K562 (cell line): Measurements from ENCODE around the gene ANKRD12. TPM values are rescaled to one million over a fixed set of nuclear protein-coding genes. Genes with fewer than 3 reads are reported as not detected.

ENCODE experiments used
- CXXC5 ChIP-seq: fragments of 250-450 bp; sonication (Bioruptor Pico); IDR thresholded peaks from 2 replicates; pipeline ENCODE4 v1.8.0; 2022; ENCODE audit warnings: inconsistent platforms, mild to moderate bottlenecking, moderate library complexity
- GABPB2 ChIP-seq: fragments of 250-450 bp; sonication (Bioruptor Pico); conservative IDR thresholded peaks from 2 replicates; pipeline ENCODE4 v1.5.1; 2021; ENCODE audit warnings: mild to moderate bottlenecking
- HNRNPL ChIP-seq: fragments of 200-400 bp; formaldehyde crosslinking; IDR thresholded peaks from 2 replicates; pipeline ENCODE4 v1.6.1; 2017; ENCODE audit warnings: low read depth, mild to moderate bottlenecking, low read length
- KAT8 ChIP-seq: fragments of 450-650 bp; IDR thresholded peaks from 2 replicates; pipeline ENCODE4 v1.6.1; 2016; ENCODE audit warnings: low read depth, mild to moderate bottlenecking
- L3MBTL2 ChIP-seq: fragments of 450-650 bp; IDR thresholded peaks from 2 replicates; pipeline ENCODE4 v1.6.1; 2016; ENCODE audit warnings: mild to moderate bottlenecking, moderate library complexity
- POLR3A ChIP-seq: IDR thresholded peaks from 2 replicates; pipeline ENCODE4 v1.6.1; 2011; ENCODE audit warnings: borderline replicate concordance, mild to moderate bottlenecking, moderate library complexity; ENCODE audit not compliant: insufficient read length, insufficient read depth; ENCODE audit errors: extremely low read depth
- SMAD4 ChIP-seq: fragments of 250-450 bp; sonication (Bioruptor Pico); conservative IDR thresholded peaks from 2 replicates; pipeline ENCODE4 v1.8.0; 2021; ENCODE audit warnings: inconsistent platforms, mild to moderate bottlenecking, moderate library complexity
- ZNF124 ChIP-seq: sonication (generic); formaldehyde crosslinking; IDR thresholded peaks from 2 replicates; pipeline ENCODE4 v1.8.1; 2022; ENCODE audit warnings: missing genetic modification reagents
- ZNF212 ChIP-seq: fragments of 450-650 bp; formaldehyde crosslinking; IDR thresholded peaks from 2 replicates; pipeline ENCODE4 v1.4.0; 2020; ENCODE audit warnings: mild to moderate bottlenecking
- ZNF551 ChIP-seq: fragments of 250-450 bp; sonication (Bioruptor Pico); IDR thresholded peaks from 2 replicates; pipeline ENCODE4 v1.5.0; 2021; ENCODE audit warnings: mild to moderate bottlenecking, moderate library complexity
- polyA plus RNA-seq, 8 experiments: library from polyadenylated mRNA; depleted of rRNA in 4 of 8; stranded (reverse) in 5 of 8; unstranded in 3 of 8; fragments of >200 nt; fragmentation: Nextera tagmentation in 2 of 8; fragmentation: Illumina TruSeq in 1 of 8; extraction: Ambion mirVana in 2 of 8; extraction: Trizol in 1 of 8; gene quantifications; 2 replicates each; pipeline versions ENCODE4 v1.2.1 to v1.2.3, GENCODE V29; 2011 to 2014; ENCODE audit warnings: inconsistent platforms in 1 of 8, missing spikeins in 1 of 8
- total RNA-seq, 7 experiments: library from RNA; depleted of rRNA in 6 of 7; stranded (reverse); fragments of >200 nt in 6 of 7; fragmentation: Illumina TruSeq in 2 of 7; extraction: Trizol in 2 of 7; gene quantifications; 2 replicates each; pipeline versions ENCODE4 v1.2.1 to v1.2.3, GENCODE V29; 2011 to 2021; ENCODE audit warnings: low replicate concordance in 1 of 7
- TF ChIP-seq, protein P1 (sequence below): fragments of 250-450 bp; sonication (Bioruptor Pico); IDR thresholded peaks from 2 replicates; pipeline ENCODE4 v1.8.0; 2021; ENCODE audit warnings: mild to moderate bottlenecking, moderate library complexity
- TF ChIP-seq, protein P2 (sequence below): sonication (generic); formaldehyde crosslinking; IDR thresholded peaks from 2 replicates; pipeline ENCODE4 v1.8.0; 2023; ENCODE audit warnings: missing genetic modification reagents, mild to moderate bottlenecking, borderline replicate concordance
- TF ChIP-seq, protein P3 (sequence below): IDR thresholded peaks from 3 replicates; pipeline ENCODE4 v1.6.1; 2011; ENCODE audit warnings: borderline replicate concordance, mild to moderate bottlenecking, moderate library complexity; ENCODE audit not compliant: insufficient read length; ENCODE audit errors: extremely low read depth
- TF ChIP-seq, protein P4 (sequence below): sonication (generic); formaldehyde crosslinking; IDR thresholded peaks from 2 replicates; pipeline ENCODE4 v1.9.0; 2022; ENCODE audit warnings: mild to moderate bottlenecking, missing genetic modification reagents
- TF ChIP-seq, protein P5 (sequence below): fragments of 450-650 bp; IDR thresholded peaks from 2 replicates; pipeline ENCODE4 v1.6.1; 2016; ENCODE audit warnings: missing biosample characterization, missing genetic modification characterization

ANKRD12 gene
- total and polyA plus RNA-seq, 9 of the 15 experiments (the other 6 are each of a cell fraction or from before 2014, with no cell fraction given) = 6.6 to 28.2 (median 16.0) TPM

DNA sequence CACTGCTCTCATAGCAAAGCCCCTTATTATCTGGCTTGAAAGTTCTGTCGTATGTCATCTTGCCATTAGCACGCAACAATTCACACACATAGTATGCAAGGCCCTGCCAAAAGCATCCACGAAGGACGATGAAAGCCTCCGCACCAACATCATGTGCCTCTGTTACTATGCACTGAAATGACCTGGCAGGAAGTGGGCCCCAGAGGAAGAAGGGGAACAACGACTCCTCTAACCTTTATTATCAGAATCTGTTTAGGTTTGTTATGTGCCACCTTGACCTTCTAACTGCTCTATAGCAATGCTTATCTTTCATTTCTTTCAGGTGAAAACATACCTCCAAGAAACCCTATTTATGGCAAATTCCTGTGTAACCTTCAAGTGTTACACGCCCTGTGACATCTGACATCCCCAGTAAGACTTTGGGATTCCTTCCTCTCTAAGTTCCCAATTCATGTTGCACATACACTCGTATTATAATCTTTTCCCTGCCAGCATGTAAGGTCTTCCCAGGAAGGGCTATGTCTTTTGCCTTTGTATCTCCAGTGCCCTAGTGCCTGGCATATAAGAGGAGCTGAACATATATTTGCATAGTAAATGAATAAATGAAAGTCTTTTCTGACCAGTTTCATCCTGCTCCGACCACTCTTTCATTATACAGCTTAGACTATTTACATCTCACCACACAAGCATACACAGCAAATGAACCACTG lies 41.1 kb upstream of the ANKRD12 start (continued):
- TF ChIP-seq SMAD4 (CRISPR knock-in tag) = peak; percentile 40; the same call in 1 of the 2 replicates
- TF ChIP-seq POLR3A = no peak
- TF ChIP-seq HNRNPL = no peak
- no peak for TF ChIP-seq ZNF551 (CRISPR knock-in tag)
- peak; percentile 43; the same call in 1 of the 2 replicates for TF ChIP-seq CXXC5 (CRISPR knock-in tag)
- TF ChIP-seq, protein P1, sequence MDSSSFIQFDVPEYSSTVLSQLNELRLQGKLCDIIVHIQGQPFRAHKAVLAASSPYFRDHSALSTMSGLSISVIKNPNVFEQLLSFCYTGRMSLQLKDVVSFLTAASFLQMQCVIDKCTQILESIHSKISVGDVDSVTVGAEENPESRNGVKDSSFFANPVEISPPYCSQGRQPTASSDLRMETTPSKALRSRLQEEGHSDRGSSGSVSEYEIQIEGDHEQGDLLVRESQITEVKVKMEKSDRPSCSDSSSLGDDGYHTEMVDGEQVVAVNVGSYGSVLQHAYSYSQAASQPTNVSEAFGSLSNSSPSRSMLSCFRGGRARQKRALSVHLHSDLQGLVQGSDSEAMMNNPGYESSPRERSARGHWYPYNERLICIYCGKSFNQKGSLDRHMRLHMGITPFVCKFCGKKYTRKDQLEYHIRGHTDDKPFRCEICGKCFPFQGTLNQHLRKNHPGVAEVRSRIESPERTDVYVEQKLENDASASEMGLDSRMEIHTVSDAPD (CRISPR knock-in tag) = no peak
- no peak for TF ChIP-seq KAT8
- TF ChIP-seq, protein P2, sequence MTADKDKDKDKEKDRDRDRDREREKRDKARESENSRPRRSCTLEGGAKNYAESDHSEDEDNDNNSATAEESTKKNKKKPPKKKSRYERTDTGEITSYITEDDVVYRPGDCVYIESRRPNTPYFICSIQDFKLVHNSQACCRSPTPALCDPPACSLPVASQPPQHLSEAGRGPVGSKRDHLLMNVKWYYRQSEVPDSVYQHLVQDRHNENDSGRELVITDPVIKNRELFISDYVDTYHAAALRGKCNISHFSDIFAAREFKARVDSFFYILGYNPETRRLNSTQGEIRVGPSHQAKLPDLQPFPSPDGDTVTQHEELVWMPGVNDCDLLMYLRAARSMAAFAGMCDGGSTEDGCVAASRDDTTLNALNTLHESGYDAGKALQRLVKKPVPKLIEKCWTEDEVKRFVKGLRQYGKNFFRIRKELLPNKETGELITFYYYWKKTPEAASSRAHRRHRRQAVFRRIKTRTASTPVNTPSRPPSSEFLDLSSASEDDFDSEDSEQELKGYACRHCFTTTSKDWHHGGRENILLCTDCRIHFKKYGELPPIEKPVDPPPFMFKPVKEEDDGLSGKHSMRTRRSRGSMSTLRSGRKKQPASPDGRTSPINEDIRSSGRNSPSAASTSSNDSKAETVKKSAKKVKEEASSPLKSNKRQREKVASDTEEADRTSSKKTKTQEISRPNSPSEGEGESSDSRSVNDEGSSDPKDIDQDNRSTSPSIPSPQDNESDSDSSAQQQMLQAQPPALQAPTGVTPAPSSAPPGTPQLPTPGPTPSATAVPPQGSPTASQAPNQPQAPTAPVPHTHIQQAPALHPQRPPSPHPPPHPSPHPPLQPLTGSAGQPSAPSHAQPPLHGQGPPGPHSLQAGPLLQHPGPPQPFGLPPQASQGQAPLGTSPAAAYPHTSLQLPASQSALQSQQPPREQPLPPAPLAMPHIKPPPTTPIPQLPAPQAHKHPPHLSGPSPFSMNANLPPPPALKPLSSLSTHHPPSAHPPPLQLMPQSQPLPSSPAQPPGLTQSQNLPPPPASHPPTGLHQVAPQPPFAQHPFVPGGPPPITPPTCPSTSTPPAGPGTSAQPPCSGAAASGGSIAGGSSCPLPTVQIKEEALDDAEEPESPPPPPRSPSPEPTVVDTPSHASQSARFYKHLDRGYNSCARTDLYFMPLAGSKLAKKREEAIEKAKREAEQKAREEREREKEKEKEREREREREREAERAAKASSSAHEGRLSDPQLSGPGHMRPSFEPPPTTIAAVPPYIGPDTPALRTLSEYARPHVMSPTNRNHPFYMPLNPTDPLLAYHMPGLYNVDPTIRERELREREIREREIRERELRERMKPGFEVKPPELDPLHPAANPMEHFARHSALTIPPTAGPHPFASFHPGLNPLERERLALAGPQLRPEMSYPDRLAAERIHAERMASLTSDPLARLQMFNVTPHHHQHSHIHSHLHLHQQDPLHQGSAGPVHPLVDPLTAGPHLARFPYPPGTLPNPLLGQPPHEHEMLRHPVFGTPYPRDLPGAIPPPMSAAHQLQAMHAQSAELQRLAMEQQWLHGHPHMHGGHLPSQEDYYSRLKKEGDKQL (CRISPR knock-in tag) = no peak
- peak; percentile 83 for TF ChIP-seq L3MBTL2
- no peak for TF ChIP-seq ZNF212 (CRISPR knock-in tag)
- TF ChIP-seq GABPB2 = no peak
- TF ChIP-seq, protein P3, sequence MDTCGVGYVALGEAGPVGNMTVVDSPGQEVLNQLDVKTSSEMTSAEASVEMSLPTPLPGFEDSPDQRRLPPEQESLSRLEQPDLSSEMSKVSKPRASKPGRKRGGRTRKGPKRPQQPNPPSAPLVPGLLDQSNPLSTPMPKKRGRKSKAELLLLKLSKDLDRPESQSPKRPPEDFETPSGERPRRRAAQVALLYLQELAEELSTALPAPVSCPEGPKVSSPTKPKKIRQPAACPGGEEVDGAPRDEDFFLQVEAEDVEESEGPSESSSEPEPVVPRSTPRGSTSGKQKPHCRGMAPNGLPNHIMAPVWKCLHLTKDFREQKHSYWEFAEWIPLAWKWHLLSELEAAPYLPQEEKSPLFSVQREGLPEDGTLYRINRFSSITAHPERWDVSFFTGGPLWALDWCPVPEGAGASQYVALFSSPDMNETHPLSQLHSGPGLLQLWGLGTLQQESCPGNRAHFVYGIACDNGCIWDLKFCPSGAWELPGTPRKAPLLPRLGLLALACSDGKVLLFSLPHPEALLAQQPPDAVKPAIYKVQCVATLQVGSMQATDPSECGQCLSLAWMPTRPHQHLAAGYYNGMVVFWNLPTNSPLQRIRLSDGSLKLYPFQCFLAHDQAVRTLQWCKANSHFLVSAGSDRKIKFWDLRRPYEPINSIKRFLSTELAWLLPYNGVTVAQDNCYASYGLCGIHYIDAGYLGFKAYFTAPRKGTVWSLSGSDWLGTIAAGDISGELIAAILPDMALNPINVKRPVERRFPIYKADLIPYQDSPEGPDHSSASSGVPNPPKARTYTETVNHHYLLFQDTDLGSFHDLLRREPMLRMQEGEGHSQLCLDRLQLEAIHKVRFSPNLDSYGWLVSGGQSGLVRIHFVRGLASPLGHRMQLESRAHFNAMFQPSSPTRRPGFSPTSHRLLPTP = no peak
- TF ChIP-seq, protein P4, sequence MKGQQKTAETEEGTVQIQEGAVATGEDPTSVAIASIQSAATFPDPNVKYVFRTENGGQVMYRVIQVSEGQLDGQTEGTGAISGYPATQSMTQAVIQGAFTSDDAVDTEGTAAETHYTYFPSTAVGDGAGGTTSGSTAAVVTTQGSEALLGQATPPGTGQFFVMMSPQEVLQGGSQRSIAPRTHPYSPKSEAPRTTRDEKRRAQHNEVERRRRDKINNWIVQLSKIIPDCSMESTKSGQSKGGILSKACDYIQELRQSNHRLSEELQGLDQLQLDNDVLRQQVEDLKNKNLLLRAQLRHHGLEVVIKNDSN (CRISPR knock-in tag) = no peak
- no peak for TF ChIP-seq ZNF124 (CRISPR knock-in tag)
- TF ChIP-seq, protein P5, sequence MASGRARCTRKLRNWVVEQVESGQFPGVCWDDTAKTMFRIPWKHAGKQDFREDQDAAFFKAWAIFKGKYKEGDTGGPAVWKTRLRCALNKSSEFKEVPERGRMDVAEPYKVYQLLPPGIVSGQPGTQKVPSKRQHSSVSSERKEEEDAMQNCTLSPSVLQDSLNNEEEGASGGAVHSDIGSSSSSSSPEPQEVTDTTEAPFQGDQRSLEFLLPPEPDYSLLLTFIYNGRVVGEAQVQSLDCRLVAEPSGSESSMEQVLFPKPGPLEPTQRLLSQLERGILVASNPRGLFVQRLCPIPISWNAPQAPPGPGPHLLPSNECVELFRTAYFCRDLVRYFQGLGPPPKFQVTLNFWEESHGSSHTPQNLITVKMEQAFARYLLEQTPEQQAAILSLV (tag) = 0 out of 2 replicates have a peak, but pooled peaks have one; percentile 16
